ENCODE data around the gene LTA4H.

GRCh38 chr12:96028538-96028937, 6.8 kb downstream of the LTA4H start:
- no peak for TF ChIP-seq CTCF (IDR thresholded peaks at IDR 0.05; ENCODE audit: poor library complexity)
- no peak for TF ChIP-seq EZH2 (IDR thresholded peaks at IDR 0.05; ENCODE audit: borderline replicate concordance)
